GM19463 (cell line): ENCODE data around the gene ADGRB3.
"Not testable (repeated sequence)": the region's sequence is repeated elsewhere in the genome, so short reads cannot be mapped to it uniquely, and the experiment has no call there.

Source experiments
- ATAC-seq: cut with Tn5 transposase; IDR thresholded peaks from one replicate; pipeline ENCODE4 v1.9.1; 2021; ENCODE audit warnings: mild to moderate bottlenecking, moderate library complexity; ENCODE audit not compliant: unreplicated experiment

ADGRB3 gene

DNA sequence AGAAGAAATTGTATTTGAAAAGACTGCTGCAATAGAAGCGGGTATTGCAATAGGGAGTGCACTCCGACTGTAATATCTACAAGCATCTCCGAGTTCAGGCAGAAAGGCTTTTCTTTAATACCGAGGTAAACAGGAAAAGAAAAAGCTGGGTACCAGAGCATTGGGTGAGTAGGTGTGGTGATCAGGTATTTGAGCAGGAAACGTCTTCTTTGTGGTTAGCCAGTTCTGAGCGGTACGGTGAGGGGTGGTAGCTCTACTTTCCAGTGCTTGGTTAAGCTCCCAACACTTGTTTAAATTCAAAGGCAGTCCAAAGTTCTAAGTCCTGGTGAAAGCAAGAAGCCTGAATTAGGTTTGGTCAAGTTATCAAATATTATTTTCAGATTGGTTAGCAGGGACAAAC lies 757.7 kb downstream of the ADGRB3 start:
- no peak for ATAC-seq

DNA sequence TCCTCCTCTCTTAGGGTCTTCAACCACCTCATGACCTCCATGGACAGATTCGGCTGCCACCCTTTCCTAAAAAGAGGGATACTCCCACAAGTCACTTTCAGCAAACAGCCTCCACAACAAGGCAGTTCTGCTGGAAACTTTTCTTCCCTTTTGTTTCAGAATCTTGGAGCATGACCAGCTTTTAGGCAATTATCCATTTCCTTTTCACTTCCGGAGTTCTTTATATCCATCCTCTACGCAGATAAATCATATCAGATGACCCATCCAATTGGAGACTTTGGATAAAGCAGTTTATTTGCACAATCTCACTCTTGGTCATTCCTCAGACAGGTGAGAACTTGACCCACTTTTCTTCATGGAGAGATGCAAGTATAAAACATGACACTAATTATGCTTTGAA lies 763.2 kb downstream of the ADGRB3 start:
- no peak for ATAC-seq

DNA sequence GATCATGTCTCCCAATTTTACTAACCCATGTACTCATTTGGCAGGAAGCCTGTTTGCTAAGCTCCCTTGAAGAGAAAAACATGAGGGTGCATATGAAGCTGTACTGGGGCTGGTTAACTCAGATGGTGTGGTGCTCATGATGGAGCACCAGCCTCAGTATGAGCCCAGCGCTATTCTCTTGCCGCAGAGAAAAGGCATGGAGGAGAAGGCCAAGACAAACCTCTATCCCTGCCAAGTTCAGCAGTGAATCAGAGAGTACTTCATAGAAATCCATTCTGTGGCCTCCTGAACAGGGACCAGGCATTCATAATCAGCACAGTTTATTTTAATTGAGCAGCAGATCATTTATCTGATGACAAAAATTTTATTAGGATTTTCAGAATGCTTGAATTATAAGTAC lies 763.6 kb downstream of the ADGRB3 start:
- ATAC-seq = no peak

DNA sequence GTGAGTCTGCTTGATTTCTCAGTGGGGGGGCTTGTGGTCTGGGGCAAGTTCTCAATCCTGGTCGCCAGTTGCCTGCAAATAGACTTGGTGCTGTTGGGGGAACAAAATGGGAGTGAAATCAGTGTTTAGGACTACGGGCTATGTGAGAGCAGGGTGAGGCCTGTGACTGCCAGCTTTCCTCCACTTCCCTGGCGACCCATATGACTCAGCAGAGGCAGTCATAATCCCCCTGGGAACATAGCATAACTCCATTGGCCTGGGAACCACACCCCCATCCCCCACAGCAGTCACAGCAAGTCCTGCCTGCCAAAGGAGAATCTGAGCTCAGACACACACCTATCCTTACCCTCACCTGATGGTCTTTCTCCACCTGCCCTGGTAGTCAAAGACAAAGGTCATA lies 773.8 kb downstream of the ADGRB3 start:
- no peak for ATAC-seq

DNA sequence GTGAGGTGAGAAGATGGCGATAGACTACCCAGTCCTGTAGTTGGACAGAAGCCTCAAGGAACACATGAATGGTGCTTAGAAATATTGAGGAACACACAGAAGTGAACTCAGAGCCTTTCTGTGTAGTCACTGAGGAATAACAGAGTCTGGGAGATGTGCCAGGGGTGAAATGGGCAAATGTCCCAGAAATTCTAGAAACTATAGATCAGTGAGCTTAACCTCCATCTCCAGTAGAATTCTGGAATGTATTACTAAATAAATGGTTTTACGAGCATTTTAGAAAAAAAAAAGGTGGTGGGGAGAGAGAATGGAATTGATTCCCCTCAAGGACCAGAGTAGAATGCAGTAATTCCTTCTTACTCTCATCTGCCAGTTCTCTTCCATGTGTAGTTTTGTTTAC lies 781.7 kb downstream of the ADGRB3 start:
- ATAC-seq = no peak

DNA sequence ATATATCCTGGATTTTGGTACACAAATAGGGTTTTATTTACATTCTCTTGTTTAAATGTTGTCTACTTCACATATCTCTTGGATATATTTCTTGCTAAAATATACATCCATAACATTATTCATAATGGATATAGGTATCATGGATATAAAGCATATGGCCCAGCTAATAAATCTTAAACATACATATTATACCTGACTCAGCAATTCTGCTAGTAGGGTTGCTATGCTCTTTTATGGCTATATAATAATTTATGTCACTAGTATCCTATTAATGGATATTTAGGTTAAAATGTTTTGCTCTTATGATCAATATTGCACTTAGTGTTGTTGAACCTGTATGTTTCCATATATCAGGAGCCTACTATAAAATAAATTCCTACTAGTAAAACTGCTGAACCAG lies 786.2 kb downstream of the ADGRB3 start:
- no peak for ATAC-seq

DNA sequence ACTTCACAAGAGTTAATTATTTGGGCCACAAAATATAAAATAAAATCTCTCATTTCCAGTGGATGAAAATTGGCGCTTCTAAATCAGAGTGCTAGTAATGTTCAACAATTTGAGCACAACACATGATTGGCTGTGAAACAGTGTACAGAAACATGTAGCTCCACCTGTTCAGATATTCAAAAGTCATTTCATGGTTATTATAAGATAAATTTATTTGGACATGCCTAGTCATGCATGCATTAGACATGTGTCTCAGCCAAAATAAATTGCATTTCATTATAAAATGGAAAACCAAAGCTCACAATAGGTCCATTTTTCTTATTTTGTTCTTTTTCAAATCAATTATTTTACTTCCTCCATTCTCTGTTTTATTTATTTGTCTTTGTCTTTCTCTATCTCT lies 786.9 kb downstream of the ADGRB3 start:
- ATAC-seq = no peak

DNA sequence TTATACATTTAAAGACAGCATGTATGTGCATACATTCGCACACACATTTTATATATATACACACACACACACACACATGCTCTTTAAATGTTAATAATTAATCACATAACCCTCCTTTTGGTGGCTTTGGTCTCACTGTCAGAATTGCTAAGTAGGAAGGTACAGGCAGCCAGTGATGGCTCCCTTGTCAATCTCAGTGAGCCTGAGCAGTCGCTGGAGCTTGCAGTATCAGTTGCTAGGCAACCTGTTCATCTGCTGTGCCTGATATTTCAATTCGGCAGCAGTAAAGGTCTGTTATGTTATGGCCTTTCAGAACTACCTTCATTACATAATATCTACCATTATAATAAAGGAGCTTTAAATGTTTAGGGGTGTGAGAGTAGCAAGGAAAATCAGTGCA lies 787.4 kb downstream of the ADGRB3 start:
- ATAC-seq = no peak

DNA sequence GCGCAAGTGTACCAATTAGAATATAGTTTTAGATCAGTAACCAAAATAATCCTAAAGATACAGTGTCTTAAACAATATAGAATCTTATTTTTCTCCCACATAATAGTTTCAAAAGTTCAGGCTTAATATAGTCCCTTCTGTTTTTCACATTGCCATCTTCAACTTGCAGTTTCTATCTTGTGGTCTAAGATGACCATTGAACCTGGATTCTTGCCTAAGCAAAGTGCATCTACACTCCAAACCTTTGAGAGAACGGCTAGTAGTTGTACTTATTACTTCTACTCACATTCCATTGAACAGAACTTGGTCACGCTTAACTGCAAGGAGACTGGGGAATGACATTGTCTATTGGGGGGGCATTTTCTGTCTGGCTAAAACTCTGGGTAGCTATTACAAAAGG lies 788.7 kb downstream of the ADGRB3 start:
- no peak for ATAC-seq

DNA sequence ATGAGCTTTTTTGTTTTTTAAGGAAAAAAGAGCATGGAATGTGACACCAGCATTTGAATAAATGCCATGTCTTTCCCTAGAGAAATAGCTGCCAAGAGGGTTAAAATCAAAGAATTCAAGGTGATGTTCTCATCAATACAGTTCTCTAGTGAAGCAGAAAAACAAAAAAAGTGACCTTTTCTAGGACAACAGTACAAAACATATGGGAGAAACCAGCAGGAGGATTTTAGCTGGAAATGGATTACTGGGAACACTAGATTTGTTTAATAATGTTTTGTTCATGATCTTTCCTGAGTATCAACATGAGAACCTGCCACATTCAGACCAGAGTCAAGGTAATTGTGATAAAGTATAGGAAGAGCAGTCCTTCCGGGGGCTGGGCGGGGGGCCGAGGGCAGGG lies 789.5 kb downstream of the ADGRB3 start:
- no peak for ATAC-seq

DNA sequence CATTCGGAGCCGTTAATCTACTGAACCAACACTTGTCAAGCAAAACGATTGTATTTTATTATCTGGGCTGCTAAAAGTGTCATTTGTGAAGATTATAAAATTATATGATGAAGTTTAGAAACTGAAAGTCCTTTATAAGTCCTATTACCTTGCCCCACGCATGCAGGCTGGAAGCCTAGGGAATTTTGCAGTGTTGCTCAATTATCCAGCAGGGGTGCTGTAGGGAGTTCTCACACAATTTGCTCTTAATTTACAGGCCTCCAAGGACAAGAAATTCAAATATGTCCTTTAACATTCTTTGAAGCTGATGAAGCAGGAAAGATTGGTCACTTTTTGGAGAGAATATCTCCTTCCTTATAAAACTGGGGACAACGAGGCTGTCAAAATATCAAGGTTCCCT lies 792.8 kb downstream of the ADGRB3 start:
- no peak for ATAC-seq

DNA sequence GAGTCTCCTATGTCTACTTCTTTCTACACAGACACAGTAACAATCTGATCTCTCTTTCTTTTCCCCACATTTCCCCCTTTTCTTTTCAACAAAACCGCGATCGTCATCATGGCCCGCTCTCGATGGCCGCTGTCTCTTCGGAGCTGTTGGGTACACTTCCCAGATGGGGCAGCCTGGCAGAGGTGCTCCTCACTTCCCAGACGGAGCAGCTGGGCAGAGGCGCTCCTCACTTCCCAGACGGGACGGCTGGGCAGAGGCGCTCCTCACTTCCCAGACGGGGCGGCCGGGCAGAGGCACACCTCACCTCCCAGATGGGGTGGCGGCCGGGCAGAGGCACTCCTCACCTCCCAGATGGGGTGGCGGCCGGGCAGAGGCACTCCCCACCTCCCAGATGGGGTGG lies 797.1 kb downstream of the ADGRB3 start:
- not testable (repeated sequence) for ATAC-seq

DNA sequence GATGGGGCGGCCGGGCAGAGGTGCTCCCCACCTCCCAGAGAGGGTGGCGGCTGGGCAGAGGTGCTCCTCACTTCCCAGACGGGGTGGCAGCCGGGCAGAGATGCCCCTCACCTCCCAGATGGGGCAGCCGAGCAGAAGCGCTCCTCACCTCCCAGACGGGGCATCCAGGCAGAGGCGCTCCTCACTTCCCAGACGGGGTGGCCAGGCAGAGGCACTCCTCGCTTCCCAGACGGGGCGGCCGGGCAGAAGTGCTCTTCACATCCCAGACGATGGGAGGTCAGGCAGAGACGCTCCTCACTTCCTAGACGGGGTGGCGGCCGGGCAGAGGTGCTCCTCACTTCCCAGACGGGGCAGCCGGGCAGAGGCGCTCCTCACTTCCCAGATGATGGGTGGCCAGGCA lies 798.0 kb downstream of the ADGRB3 start:
- not testable (repeated sequence) for ATAC-seq

DNA sequence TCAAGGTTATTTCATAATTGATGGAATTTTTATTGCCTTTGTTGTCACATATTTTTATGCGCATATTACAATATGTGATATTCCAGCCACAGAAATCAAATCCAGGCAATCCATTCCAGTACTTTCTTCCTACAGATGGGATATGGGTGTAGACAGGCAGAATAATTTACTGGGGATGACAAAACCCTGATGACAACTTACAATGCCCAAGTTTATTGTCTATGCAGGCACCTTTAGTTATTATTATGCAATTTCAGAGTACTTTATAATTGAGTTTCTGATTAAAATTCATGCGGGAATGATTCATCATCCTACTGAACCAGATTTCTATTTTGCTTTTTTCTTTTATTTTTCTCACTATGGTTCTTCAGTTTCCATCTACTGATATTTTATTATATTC lies 803.0 kb downstream of the ADGRB3 start:
- no peak for ATAC-seq
